ENCODE measurements around the gene DQX1. TPM values are rescaled to one million over a fixed set of nuclear protein-coding genes. Genes with fewer than 3 reads are reported as not detected.

DQX1 gene
- total and polyA plus RNA-seq, 9 of the 15 experiments (the other 6 are each of a cell fraction or from before 2014, with no cell fraction given): 0.04 to 0.38 (median 0.18) TPM; not detected in 1

GRCh38 chr2:74530239-74531187 is 4.5 kb upstream of the DQX1 start (continued):
- TF ChIP-seq U2AF1 (optimal IDR thresholded peaks at IDR 0.05; ENCODE audit: low read depth, low read length) (no peak), PHB2 (IDR thresholded peaks at IDR 0.05; ENCODE audit: low read depth) (no peak), TSC22D4 (tag; IDR thresholded peaks at IDR 0.05) (no peak), CLOCK (CRISPR knock-in tag; IDR thresholded peaks at IDR 0.05; ENCODE audit: borderline replicate concordance) (no peak), ZNF77 (CRISPR knock-in tag; IDR thresholded peaks at IDR 0.05) (no peak), HIVEP1 (CRISPR knock-in tag; IDR thresholded peaks at IDR 0.05) (no peak), SMAD4 (CRISPR knock-in tag; conservative IDR thresholded peaks at IDR 0.05) (peak; percentile 73), ZNF23 (CRISPR knock-in tag; IDR thresholded peaks at IDR 0.05) (no peak), TRIM28 (IDR thresholded peaks at IDR 0.05) (no peak), TOE1 (IDR thresholded peaks at IDR 0.05; ENCODE audit: borderline replicate concordance) (0 out of 2 replicates have a peak, but pooled peaks have one; percentile 29), TOE1 (CRISPR knock-in tag; IDR thresholded peaks at IDR 0.05; ENCODE audit: borderline replicate concordance, low read depth) (no peak), ZNF551 (CRISPR knock-in tag; IDR thresholded peaks at IDR 0.05) (no peak), TCF3 (CRISPR knock-in tag; IDR thresholded peaks at IDR 0.05) (peak; percentile 90), ZNF408 (CRISPR knock-in tag; IDR thresholded peaks at IDR 0.05; ENCODE audit: low read depth) (no peak), SLC30A9 (CRISPR knock-in tag; IDR thresholded peaks at IDR 0.05) (no peak), RAD21 (CRISPR knock-in tag; conservative IDR thresholded peaks at IDR 0.05 in 1 of 2, IDR thresholded peaks at IDR 0.05 in 1 of 2) (no peak), PRMT5 (CRISPR knock-in tag; IDR thresholded peaks at IDR 0.05) (no peak), BRD4 (IDR thresholded peaks at IDR 0.05) (no peak), LARP7 (IDR thresholded peaks at IDR 0.05) (no peak), HMBOX1 (IDR thresholded peaks at IDR 0.05) (no peak), FOXJ3 (CRISPR knock-in tag; IDR thresholded peaks at IDR 0.05) (no peak), ZNF436 (CRISPR knock-in tag; IDR thresholded peaks at IDR 0.05) (no peak), EWSR1 (IDR thresholded peaks at IDR 0.05; ENCODE audit: borderline replicate concordance, low read depth, partially characterized antibody) (no peak), RFX7 (CRISPR knock-in tag; IDR thresholded peaks at IDR 0.05) (no peak), CTBP1 (IDR thresholded peaks at IDR 0.05; ENCODE audit: borderline replicate concordance) (peak; percentile 69), ZFP30 (CRISPR knock-in tag; IDR thresholded peaks at IDR 0.05; ENCODE audit: borderline replicate concordance) (no peak), ZNF76 (CRISPR knock-in tag; IDR thresholded peaks at IDR 0.05; ENCODE audit: borderline replicate concordance) (no peak)

Data from K562 (cell line).